Neural cell (in vitro differentiated cells): ENCODE data around the gene FOLH1. TPM values are rescaled to one million over a fixed set of nuclear protein-coding genes. Genes with fewer than 3 reads are reported as not detected.
"Not testable (repeated sequence)": the region's sequence is repeated elsewhere in the genome, so short reads cannot be mapped to it uniquely, and the experiment has no call there.

Experiments
- H2AFZ ChIP-seq: fragments of 200-600, 300-800 bp; sonication (generic), shearing (Covaris generic); 2 replicates; pipeline ENCODE4 v1.6.0; 2014; ENCODE audit warnings: low read depth, mild to moderate bottlenecking, antibody characterized with exemption, low read length, moderate library complexity
- H3F3A ChIP-seq: fragments of 200-600 bp; shearing (Covaris generic); 2 replicates; pipeline ENCODE4 v1.6.1; 2016; ENCODE audit warnings: mild to moderate bottlenecking, moderate library complexity, mixed read lengths, antibody characterized with exemption, low read length; ENCODE audit not compliant: insufficient read depth, poor library complexity, severe bottlenecking
- H3K27ac ChIP-seq: fragments of 200-600, 300-800 bp; sonication (generic), shearing (Covaris generic); 2 replicates; pipeline ENCODE4 v1.5.1; 2014; ENCODE audit warnings: mild to moderate bottlenecking, low read length, moderate library complexity
- H3K27me3 ChIP-seq: fragments of 300-800, 200-600 bp; sonication (generic), shearing (Covaris generic); 2 replicates; pipeline ENCODE4 v1.6.0; 2014; ENCODE audit warnings: mild to moderate bottlenecking, low read depth, low read length, moderate library complexity; ENCODE audit not compliant: insufficient read depth
- H3K36me3 ChIP-seq: fragments of 300-800, 200-600 bp; sonication (generic), shearing (Covaris generic); 2 replicates; pipeline ENCODE4 v1.5.1; 2014; ENCODE audit warnings: mild to moderate bottlenecking, antibody characterized with exemption, low read length, moderate library complexity; ENCODE audit not compliant: insufficient read depth
- H3K4me2 ChIP-seq: fragments of 300-800, 200-600 bp; sonication (generic), shearing (Covaris generic); 2 replicates; pipeline ENCODE4 v1.6.0; 2014; ENCODE audit warnings: mild to moderate bottlenecking, low read length
- H3K4me3 ChIP-seq: fragments of 300-800, 200-600 bp; sonication (generic), shearing (Covaris generic); 2 replicates; pipeline ENCODE4 v1.5.1; 2014; ENCODE audit warnings: mild to moderate bottlenecking, low read length, moderate library complexity
- H3K79me2 ChIP-seq: fragments of 200-600 bp; shearing (Covaris generic); replicated peaks from 2 replicates; pipeline ENCODE4 v1.6.0; 2014; ENCODE audit warnings: mild to moderate bottlenecking, low read length, moderate library complexity; ENCODE audit not compliant: insufficient read depth
- H3K9ac ChIP-seq: fragments of 300-800, 200-600 bp; sonication (generic), shearing (Covaris generic); 2 replicates; pipeline ENCODE4 v1.6.1; 2016; ENCODE audit warnings: mild to moderate bottlenecking, low read length, mixed read lengths
- H3K9me2 ChIP-seq: fragments of 200-600 bp; shearing (Covaris generic); 2 replicates; pipeline ENCODE4 v1.6.1; 2016; ENCODE audit warnings: mild to moderate bottlenecking, low read length, mixed read lengths; ENCODE audit not compliant: insufficient read depth
- H3K9me3 ChIP-seq: fragments of 200-600, 300-800 bp; sonication (generic), shearing (Covaris generic); 2 replicates; pipeline ENCODE4 v1.6.1; 2016; ENCODE audit warnings: mild to moderate bottlenecking, mixed run types, low read length, moderate library complexity, mixed read lengths
- H4K20me1 ChIP-seq: fragments of 200-600 bp; shearing (Covaris generic); 2 replicates; pipeline ENCODE4 v1.6.1; 2016; ENCODE audit warnings: mild to moderate bottlenecking, mixed run types; ENCODE audit not compliant: insufficient read depth
- EP300 ChIP-seq: fragments of 450-650 bp; conservative IDR thresholded peaks from 2 replicates; pipeline ENCODE4 v1.6.1; 2014; ENCODE audit warnings: antibody characterized with exemption, mild to moderate bottlenecking, moderate library complexity; ENCODE audit not compliant: poor library complexity, severe bottlenecking
- EZH2 ChIP-seq: fragments of 200-600, 300-800 bp; shearing (Covaris generic), sonication (generic); IDR thresholded peaks from 2 replicates; pipeline ENCODE4 v1.6.1; 2014; ENCODE audit warnings: antibody characterized with exemption, low read length, borderline replicate concordance, mild to moderate bottlenecking; ENCODE audit not compliant: insufficient read depth, poor library complexity, severe bottlenecking
- MXI1 ChIP-seq: fragments of 450-650 bp; conservative IDR thresholded peaks from 2 replicates; pipeline ENCODE4 v1.6.1; 2014; ENCODE audit warnings: antibody characterized with exemption, mild to moderate bottlenecking; ENCODE audit not compliant: poor library complexity, severe bottlenecking
- POLR2AphosphoS5 ChIP-seq: IDR thresholded peaks from 2 replicates; pipeline ENCODE4 v1.6.1; 2012
- RAD21 ChIP-seq: fragments of 450-650 bp; conservative IDR thresholded peaks from 2 replicates; pipeline ENCODE4 v1.6.1; 2014; ENCODE audit warnings: antibody characterized with exemption, mild to moderate bottlenecking, moderate library complexity
- SMC3 ChIP-seq: fragments of 450-650 bp; conservative IDR thresholded peaks from 2 replicates; pipeline ENCODE4 v1.6.1; 2014; ENCODE audit warnings: antibody characterized with exemption, mild to moderate bottlenecking, moderate library complexity; ENCODE audit not compliant: poor library complexity
- TAF1 ChIP-seq: IDR thresholded peaks from 2 replicates; pipeline ENCODE4 v1.6.1; 2012; ENCODE audit warnings: low read depth
- polyA minus RNA-seq: library from RNA; depleted of rRNA, polyadenylated mRNA; stranded (reverse); fragments of >200 nt; gene quantifications from 2 replicates; pipeline ENCODE4 v1.2.3, GENCODE V29; 2014
- polyA plus RNA-seq: library from polyadenylated mRNA; depleted of rRNA; stranded (reverse); fragments of >200 nt; gene quantifications from 2 replicates; pipeline ENCODE4 v1.2.3, GENCODE V29; 2014
- TF ChIP-seq, protein P1 (sequence below): IDR thresholded peaks from 2 replicates; pipeline ENCODE4 v1.6.1; 2012; ENCODE audit warnings: borderline replicate concordance
- TF ChIP-seq, protein P2 (sequence below): fragments of 450-650 bp; IDR thresholded peaks from 2 replicates; pipeline ENCODE4 v1.5.1; 2014; ENCODE audit warnings: antibody characterized with exemption, mild to moderate bottlenecking, moderate library complexity; ENCODE audit not compliant: poor library complexity, severe bottlenecking

FOLH1 gene
- polyA plus RNA-seq (not detected in 2 replicates), polyA minus RNA-seq (not detected in 2 replicates)

- H3K9me2 ChIP-seq = no peaks in the 10 kb centered on the region
- H3K4me2 ChIP-seq = no peak within 1 kb of the TSS
- H3K4me3 ChIP-seq = no peak within 1 kb of the TSS
- no peaks in the 10 kb centered on the region for H3K79me2 ChIP-seq
- TF ChIP-seq, protein P1, sequence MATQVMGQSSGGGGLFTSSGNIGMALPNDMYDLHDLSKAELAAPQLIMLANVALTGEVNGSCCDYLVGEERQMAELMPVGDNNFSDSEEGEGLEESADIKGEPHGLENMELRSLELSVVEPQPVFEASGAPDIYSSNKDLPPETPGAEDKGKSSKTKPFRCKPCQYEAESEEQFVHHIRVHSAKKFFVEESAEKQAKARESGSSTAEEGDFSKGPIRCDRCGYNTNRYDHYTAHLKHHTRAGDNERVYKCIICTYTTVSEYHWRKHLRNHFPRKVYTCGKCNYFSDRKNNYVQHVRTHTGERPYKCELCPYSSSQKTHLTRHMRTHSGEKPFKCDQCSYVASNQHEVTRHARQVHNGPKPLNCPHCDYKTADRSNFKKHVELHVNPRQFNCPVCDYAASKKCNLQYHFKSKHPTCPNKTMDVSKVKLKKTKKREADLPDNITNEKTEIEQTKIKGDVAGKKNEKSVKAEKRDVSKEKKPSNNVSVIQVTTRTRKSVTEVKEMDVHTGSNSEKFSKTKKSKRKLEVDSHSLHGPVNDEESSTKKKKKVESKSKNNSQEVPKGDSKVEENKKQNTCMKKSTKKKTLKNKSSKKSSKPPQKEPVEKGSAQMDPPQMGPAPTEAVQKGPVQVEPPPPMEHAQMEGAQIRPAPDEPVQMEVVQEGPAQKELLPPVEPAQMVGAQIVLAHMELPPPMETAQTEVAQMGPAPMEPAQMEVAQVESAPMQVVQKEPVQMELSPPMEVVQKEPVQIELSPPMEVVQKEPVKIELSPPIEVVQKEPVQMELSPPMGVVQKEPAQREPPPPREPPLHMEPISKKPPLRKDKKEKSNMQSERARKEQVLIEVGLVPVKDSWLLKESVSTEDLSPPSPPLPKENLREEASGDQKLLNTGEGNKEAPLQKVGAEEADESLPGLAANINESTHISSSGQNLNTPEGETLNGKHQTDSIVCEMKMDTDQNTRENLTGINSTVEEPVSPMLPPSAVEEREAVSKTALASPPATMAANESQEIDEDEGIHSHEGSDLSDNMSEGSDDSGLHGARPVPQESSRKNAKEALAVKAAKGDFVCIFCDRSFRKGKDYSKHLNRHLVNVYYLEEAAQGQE = no peak
- TF ChIP-seq RAD21 (no peak), EP300 (no peak), POLR2AphosphoS5 (no peak), MXI1 (no peak), EZH2 (no peak), SMC3 (no peak), TAF1 (no peak)
- TF ChIP-seq, protein P2, sequence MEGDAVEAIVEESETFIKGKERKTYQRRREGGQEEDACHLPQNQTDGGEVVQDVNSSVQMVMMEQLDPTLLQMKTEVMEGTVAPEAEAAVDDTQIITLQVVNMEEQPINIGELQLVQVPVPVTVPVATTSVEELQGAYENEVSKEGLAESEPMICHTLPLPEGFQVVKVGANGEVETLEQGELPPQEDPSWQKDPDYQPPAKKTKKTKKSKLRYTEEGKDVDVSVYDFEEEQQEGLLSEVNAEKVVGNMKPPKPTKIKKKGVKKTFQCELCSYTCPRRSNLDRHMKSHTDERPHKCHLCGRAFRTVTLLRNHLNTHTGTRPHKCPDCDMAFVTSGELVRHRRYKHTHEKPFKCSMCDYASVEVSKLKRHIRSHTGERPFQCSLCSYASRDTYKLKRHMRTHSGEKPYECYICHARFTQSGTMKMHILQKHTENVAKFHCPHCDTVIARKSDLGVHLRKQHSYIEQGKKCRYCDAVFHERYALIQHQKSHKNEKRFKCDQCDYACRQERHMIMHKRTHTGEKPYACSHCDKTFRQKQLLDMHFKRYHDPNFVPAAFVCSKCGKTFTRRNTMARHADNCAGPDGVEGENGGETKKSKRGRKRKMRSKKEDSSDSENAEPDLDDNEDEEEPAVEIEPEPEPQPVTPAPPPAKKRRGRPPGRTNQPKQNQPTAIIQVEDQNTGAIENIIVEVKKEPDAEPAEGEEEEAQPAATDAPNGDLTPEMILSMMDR = no peak
- no peaks in the 10 kb centered on the region for H4K20me1 ChIP-seq
- H3F3A ChIP-seq = no peaks in the 10 kb centered on the region
- no peak within 1 kb of the TSS for H3K27ac ChIP-seq
- H3K27me3 ChIP-seq = no peaks in the 10 kb centered on the region
- H3K9ac ChIP-seq = no peak within 1 kb of the TSS
- no peak within 1 kb of the TSS for H2AFZ ChIP-seq
- H3K9me3 ChIP-seq = no peaks in the 10 kb centered on the region
- H3K36me3 ChIP-seq = no peaks in the 10 kb centered on the region
Observed at GRCh38 chr11:49208006-49208721, at the start of gene FOLH1. Gene FOLH1, minus strand, starts transcription at chr11:49208602. Its CDS starts 193 bp downstream, at chr11:49208409.

DNA sequence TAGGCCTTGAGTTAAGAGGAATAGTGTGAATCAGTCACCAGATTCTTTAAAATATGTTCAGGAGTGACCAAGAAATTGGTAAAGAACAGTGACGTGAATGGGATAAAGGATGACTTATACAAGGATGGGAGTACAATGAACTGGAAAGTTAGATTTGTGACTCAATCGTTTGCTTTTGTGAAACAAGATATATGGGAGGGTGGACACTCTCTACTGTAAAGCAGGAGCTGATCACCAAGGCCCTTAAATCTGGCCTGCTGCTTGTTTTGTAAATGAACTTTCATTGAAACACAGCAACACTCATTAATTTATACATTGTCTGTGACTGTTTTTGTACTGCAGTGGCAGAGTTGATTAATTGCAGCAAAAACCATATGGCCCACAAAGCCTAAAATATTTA, 46.7 kb upstream of the FOLH1 start:
- not testable (repeated sequence) for H2AFZ ChIP-seq, H3F3A ChIP-seq, H3K36me3 ChIP-seq, H3K27ac ChIP-seq, H3K27me3 ChIP-seq, H4K20me1 ChIP-seq, H3K4me3 ChIP-seq, H3K4me2 ChIP-seq, H3K79me2 ChIP-seq, H3K9me2 ChIP-seq, H3K9ac ChIP-seq, H3K9me3 ChIP-seq

GRCh38 chr11:49251212-49251611, 42.8 kb upstream of the FOLH1 start:
- not testable (repeated sequence) for H3K27ac ChIP-seq, H3K9me3 ChIP-seq, H3F3A ChIP-seq, H3K4me2 ChIP-seq, H3K4me3 ChIP-seq, H3K79me2 ChIP-seq, H3K36me3 ChIP-seq, H4K20me1 ChIP-seq, H3K27me3 ChIP-seq, H2AFZ ChIP-seq, H3K9me2 ChIP-seq, H3K9ac ChIP-seq

DNA sequence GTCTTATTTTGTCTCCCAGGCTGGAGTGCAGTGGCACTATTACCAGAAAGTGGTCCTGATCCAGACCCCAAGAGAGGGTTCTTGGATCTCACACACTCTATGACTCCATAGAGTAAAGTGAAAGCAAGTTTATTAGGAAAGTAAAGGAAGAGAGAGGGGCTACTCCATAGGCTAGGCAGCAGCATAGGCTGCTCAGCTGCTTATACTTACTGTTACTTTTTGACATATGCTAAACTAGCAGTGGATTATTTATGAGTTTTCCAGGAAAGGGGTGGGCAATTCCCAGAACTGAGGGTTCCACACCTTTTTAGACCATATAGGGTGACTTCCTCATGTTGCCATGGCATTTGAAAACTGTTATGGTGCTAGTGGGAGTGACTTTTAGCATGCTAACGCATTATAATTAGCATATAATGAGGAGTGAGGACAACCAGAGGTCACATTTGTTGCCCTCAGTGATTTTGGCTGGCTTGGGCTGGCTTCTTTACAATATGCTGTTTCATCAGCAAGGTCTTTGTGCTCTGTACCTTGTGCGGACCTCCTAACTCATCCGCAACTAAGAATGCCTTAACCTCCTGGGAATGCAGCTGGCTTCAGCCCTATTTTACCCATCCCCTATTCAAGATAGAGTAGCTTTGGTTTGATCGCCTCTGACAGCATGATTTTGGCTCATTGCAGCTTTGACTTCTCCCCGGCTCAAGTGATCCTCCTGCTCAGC, 42.2 kb upstream of the FOLH1 start:
- H3K36me3 ChIP-seq, H3K4me2 ChIP-seq, H4K20me1 ChIP-seq, H3K79me2 ChIP-seq, H3K27me3 ChIP-seq, H3F3A ChIP-seq, H3K9me2 ChIP-seq, H3K4me3 ChIP-seq, H2AFZ ChIP-seq, H3K27ac ChIP-seq, H3K9ac ChIP-seq, H3K9me3 ChIP-seq: not testable (repeated sequence)

DNA sequence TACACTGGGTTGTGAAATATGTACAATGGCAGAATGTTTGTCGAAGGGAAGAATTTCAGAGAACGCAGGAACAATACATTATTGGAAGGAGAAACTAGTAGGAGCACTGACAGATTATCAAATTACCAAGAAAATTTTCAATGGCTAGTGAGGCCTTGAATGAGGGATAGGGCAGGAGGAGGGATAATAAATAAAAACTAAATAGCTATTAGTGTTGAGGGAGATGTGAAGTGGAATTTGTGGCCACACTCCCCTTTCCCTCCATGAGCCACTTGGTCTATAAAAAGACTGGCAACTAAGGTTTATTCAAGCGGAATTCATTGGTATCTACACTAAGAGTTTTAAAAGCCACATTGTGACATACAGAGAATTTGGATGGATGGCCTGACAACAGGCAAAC, 41.0 kb upstream of the FOLH1 start:
- H3K79me2 ChIP-seq, H3K27ac ChIP-seq, H3K9ac ChIP-seq, H3K36me3 ChIP-seq, H3F3A ChIP-seq, H3K27me3 ChIP-seq, H3K4me3 ChIP-seq, H4K20me1 ChIP-seq, H3K9me3 ChIP-seq, H3K9me2 ChIP-seq, H3K4me2 ChIP-seq, H2AFZ ChIP-seq: not testable (repeated sequence)
